IMR-90 (cell line): ENCODE data around the gene ILRUN. TPM values are rescaled to one million over a fixed set of nuclear protein-coding genes. Genes with fewer than 3 reads are reported as not detected.

Experiments used
- ATAC-seq: fragments of 200-7000 bp; cut with Tn5 transposase; 2 replicates; pipeline ENCODE4 v1.9.1; 2020; ENCODE audit warnings: low read depth, mild to moderate bottlenecking, moderate library complexity
- BruUV-seq: library from RNA; stranded (reverse); fragments of 400-500 nt; replicated peaks from 2 replicates; lab custom pipeline; 2021; lab: Mats Ljungman, UMichigan
- CTCF ChIA-PET: fragments of 300-600 bp; formaldehyde crosslinking; extraction: SDS; loops from one replicate; lab custom pipeline; 2021; ENCODE audit warnings: antibody characterized with exemption; lab: Yijun Ruan, JAX
- POLR2A ChIA-PET: fragments of 300-600 bp; sonication (Branson Sonifier 250); formaldehyde crosslinking; loops from one replicate; lab custom pipeline; 2022; ENCODE audit warnings: antibody characterized with exemption; ENCODE audit not compliant: unreplicated experiment; lab: Charles Lee
- DNase-seq: peaks from one replicate; pipeline ENCODE4 v3.0.0; 2013
- H2AFZ ChIP-seq: replicated peaks from 2 replicates; pipeline ENCODE3; 2013; ENCODE audit warnings: low read length, mild to moderate bottlenecking; ENCODE audit not compliant: poor library complexity
- H2AK5ac ChIP-seq: 2 replicates; pipeline ENCODE4 v1.6.1; 2013; ENCODE audit warnings: low read depth, low read length, inconsistent platforms
- H2AK9ac ChIP-seq: replicated peaks from 2 replicates; pipeline ENCODE3; 2013; ENCODE audit warnings: mild to moderate bottlenecking, low read depth, low read length, moderate library complexity; ENCODE audit not compliant: poor library complexity
- H2BK120ac ChIP-seq: 2 replicates; pipeline ENCODE4 v1.6.1; 2013; ENCODE audit warnings: low read depth, low read length, inconsistent platforms
- H2BK15ac ChIP-seq: 3 replicates; pipeline ENCODE4 v1.6.1; 2013; ENCODE audit warnings: low read depth, low read length, inconsistent platforms
- H2BK20ac ChIP-seq: 2 replicates; pipeline ENCODE4 v1.6.1; 2013; ENCODE audit warnings: low read depth, mild to moderate bottlenecking, inconsistent platforms, low read length, moderate library complexity
- H2BK5ac ChIP-seq: 2 replicates; pipeline ENCODE4 v1.6.1; 2013; ENCODE audit warnings: mild to moderate bottlenecking, low read depth, low read length, inconsistent platforms; ENCODE audit not compliant: poor library complexity, severe bottlenecking
- H3K14ac ChIP-seq: replicated peaks from 2 replicates; pipeline ENCODE4 v1.6.1; 2013; ENCODE audit warnings: low read depth, low read length, inconsistent platforms
- H3K18ac ChIP-seq: 2 replicates; pipeline ENCODE4 v1.6.1; 2013; ENCODE audit warnings: low read depth, low read length, control low read depth
- H3K23ac ChIP-seq: 2 replicates; pipeline ENCODE4 v1.6.1; 2013; ENCODE audit warnings: low read depth, low read length, inconsistent platforms
- H3K27ac ChIP-seq: 2 replicates; pipeline ENCODE4 v1.5.1; 2013; ENCODE audit warnings: mild to moderate bottlenecking, control low read depth, low read length; ENCODE audit not compliant: insufficient read depth
- H3K27me3 ChIP-seq: 2 replicates; pipeline ENCODE4 v1.6.1; 2013; ENCODE audit warnings: low read length; ENCODE audit not compliant: control insufficient read depth, insufficient read depth
- H3K36me3 ChIP-seq: 2 replicates; pipeline ENCODE4 v1.6.1; 2013; ENCODE audit warnings: low read length, mixed read lengths; ENCODE audit not compliant: control insufficient read depth, insufficient read depth
- H3K4ac ChIP-seq: 2 replicates; pipeline ENCODE4 v1.6.1; 2013; ENCODE audit warnings: low read depth, low read length, inconsistent platforms
- H3K4me1 ChIP-seq: 2 replicates; pipeline ENCODE4 v1.6.1; 2013; ENCODE audit warnings: low read length, mixed read lengths; ENCODE audit not compliant: control insufficient read depth, insufficient read depth
- H3K4me2 ChIP-seq: 2 replicates; pipeline ENCODE4 v1.6.1; 2013; ENCODE audit warnings: low read depth, mild to moderate bottlenecking, control low read depth, low read length, moderate library complexity
- H3K4me3 ChIP-seq: 2 replicates; pipeline ENCODE4 v1.5.1; 2013; ENCODE audit warnings: low read depth, mild to moderate bottlenecking, control low read depth, low read length, moderate library complexity; ENCODE audit not compliant: insufficient read depth
- H3K56ac ChIP-seq: 2 replicates; pipeline ENCODE4 v1.6.1; 2013; ENCODE audit warnings: low read length, inconsistent platforms; ENCODE audit not compliant: insufficient read depth; ENCODE audit errors: extremely low read depth
- H3K79me1 ChIP-seq, 2 experiments: 2 replicates each; pipeline ENCODE4 v1.6.1; 2013; ENCODE audit warnings: low read length in 2 of 2, inconsistent platforms in 1 of 2, low read depth in 1 of 2
- H3K9ac ChIP-seq: 2 replicates; pipeline ENCODE4 v1.6.1; 2013; ENCODE audit warnings: low read depth, low read length, control low read depth
- H3K9me1 ChIP-seq: 2 replicates; pipeline ENCODE4 v1.6.1; 2013; ENCODE audit warnings: low read length, inconsistent platforms; ENCODE audit not compliant: insufficient read depth
- H3K9me3 ChIP-seq: 2 replicates; pipeline ENCODE4 v1.6.1; 2013; ENCODE audit warnings: low read length; ENCODE audit not compliant: control insufficient read depth, insufficient read depth
- H4K20me1 ChIP-seq: 2 replicates; pipeline ENCODE4 v1.6.1; 2013; ENCODE audit warnings: low read length, inconsistent platforms; ENCODE audit not compliant: insufficient read depth
- H4K5ac ChIP-seq: 2 replicates; pipeline ENCODE4 v1.6.1; 2013; ENCODE audit warnings: mild to moderate bottlenecking, low read depth, low read length, control low read depth
- H4K8ac ChIP-seq, 2 experiments: 2 replicates each; pipeline ENCODE4 v1.6.1; 2013; ENCODE audit warnings: low read depth in 2 of 2, low read length in 2 of 2, control low read depth in 1 of 2, inconsistent platforms in 1 of 2
- H4K91ac ChIP-seq: 2 replicates; pipeline ENCODE4 v1.6.1; 2013; ENCODE audit warnings: low read depth, low read length, inconsistent platforms; ENCODE audit not compliant: insufficient read depth
- CEBPB ChIP-seq: IDR thresholded peaks from 2 replicates; pipeline ENCODE4 v1.6.1; 2012; ENCODE audit warnings: low read depth, low read length, improper control_type of control experiment
- NFE2L2 ChIP-seq: fragments of 150-350 bp; IDR thresholded peaks from 2 replicates; pipeline ENCODE4 v1.6.1; 2016; ENCODE audit warnings: low read depth, mild to moderate bottlenecking, low read length
- POLR2A ChIP-seq: IDR thresholded peaks from 2 replicates; pipeline ENCODE4 v1.6.1; 2012; ENCODE audit warnings: mild to moderate bottlenecking, low read depth, low read length
- RCOR1 ChIP-seq: IDR thresholded peaks from 2 replicates; pipeline ENCODE4 v1.6.1; 2012; ENCODE audit warnings: mild to moderate bottlenecking, low read length, improper control_type of control experiment; ENCODE audit not compliant: insufficient replicate concordance
- WGBS, 2 experiments: methylation state at CpG; one replicate each; pipeline versions ENCODE4 v1.1.5 to v1.1.7; 2013; ENCODE audit warnings: missing lambda C conversion rate in 2 of 2; ENCODE audit not compliant: insufficient read length in 1 of 2; ENCODE audit errors: extremely low coverage in 2 of 2; 5-methylcytosine and 5-hydroxymethylcytosine counted together
- dilution Hi-C: fragments of 300-500 bp; cut with HindIII; formaldehyde crosslinking; loops from one replicate; pipeline ENCODE4 v1.14.3; 2018; ENCODE audit warnings: low sequenced_read_pairs; ENCODE audit not compliant: unreplicated experiment
- in situ Hi-C: fragments of 300-500 bp; cut with MboI; formaldehyde crosslinking; loops from 3 replicates; pipeline ENCODE4 v1.14.3; 2019; ENCODE audit warnings: low sequenced_read_pairs, inconsistent platforms, mixed read lengths
- intact Hi-C: fragments of 100-400 bp; cut with micrococcal nuclease; formaldehyde crosslinking; loops from 2 replicates; pipeline ENCODE4 v1.10.0; 2022
- polyA plus RNA-seq, 3 experiments: library from polyadenylated mRNA; depleted of rRNA; stranded (reverse); fragments of >200 nt; gene quantifications; 2 replicates each; pipeline ENCODE4 v1.2.3, GENCODE V29; 2012; ENCODE audit warnings: low replicate concordance in 1 of 3
- total RNA-seq: library from RNA; depleted of rRNA; stranded (reverse); fragments of >200 nt; gene quantifications from 2 replicates; pipeline ENCODE4 v1.2.3, GENCODE V29; 2012

Gene ILRUN
- total and polyA plus RNA-seq, 2 of the 4 experiments (the other 2 are of a cell fraction): 25.4 to 29.9 TPM

DNA sequence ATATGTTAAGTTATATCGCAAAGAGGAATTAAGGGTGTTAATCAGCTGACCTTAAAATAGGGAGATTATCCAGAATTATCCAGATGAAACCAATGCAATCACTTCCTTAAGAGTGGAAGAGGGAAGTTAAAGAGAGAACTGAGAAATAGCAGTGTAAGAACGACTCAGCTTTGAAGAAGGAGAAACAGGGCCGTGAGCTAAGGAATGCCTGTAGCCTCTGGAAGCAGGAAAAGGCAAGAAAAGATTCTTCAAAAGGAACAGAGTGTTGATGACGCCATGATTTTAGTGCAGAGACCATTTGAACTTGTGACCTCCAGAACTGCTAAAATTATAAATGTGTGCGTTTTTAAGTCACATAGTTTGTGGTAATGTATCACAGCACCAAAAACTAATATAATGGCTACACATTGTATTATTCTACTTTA is 32.7 kb downstream of the ILRUN start:
- peak overlapping the region; percentile 27; the same call in 1 of the 2 replicates for H3K4me2 ChIP-seq

More for the DNA sequence above, 32.7 kb downstream of the ILRUN start:
- intact Hi-C loops (no loop called here), in situ Hi-C loops (no loop called here), dilution Hi-C loops (no loop called here)
- peaks cover 12% of the 10 kb centered on the region for H3K4me1 ChIP-seq
- ChIA-PET POLR2A (no interaction called here), CTCF (no interaction called here)
- no peaks in the 10 kb centered on the region for H3K36me3 ChIP-seq
- H2BK15ac ChIP-seq: peak overlapping the region; percentile 93; the same call in 2 of the 3 replicates
- no peak overlapping the region for H3K9ac ChIP-seq
- peak overlapping the region; percentile 98 for H3K4ac ChIP-seq
- peak overlapping the region; percentile 89 for H3K23ac ChIP-seq
- H4K91ac ChIP-seq: peak overlapping the region; percentile 82
- no peak overlapping the region for H3K4me3 ChIP-seq
- H2BK20ac ChIP-seq: peak overlapping the region; percentile 95
- H3K27me3 ChIP-seq: no peaks in the 10 kb centered on the region
- H2AK9ac ChIP-seq: peak overlapping the region; percentile 53
- peaks cover 28 to 63% of the 10 kb centered on the region in 2 experiments for H3K79me1 ChIP-seq
- peak overlapping the region; percentile 40; the same call in 1 of the 2 replicates for H3K56ac ChIP-seq
- peak overlapping the region; percentile 93 for H3K14ac ChIP-seq
- WGBS, 2 experiments: no CpG with 5 or more reads among the region's 5 CpGs
- H3K27ac ChIP-seq: peak overlapping the region; percentile 77
- peak overlapping the region; percentile 97 for H2AK5ac ChIP-seq
- H4K8ac ChIP-seq: peak overlapping the region; percentile 26 to 89
- TF ChIP-seq NFE2L2 (peak; percentile 44; the same call in 1 of the 2 replicates), CEBPB (no peak), POLR2A (no peak), RCOR1 (no peak)
- peak overlapping the region; percentile 92 for H2BK120ac ChIP-seq
- no peaks in the 10 kb centered on the region for H4K20me1 ChIP-seq
- peak overlapping the region; percentile 90 for H2BK5ac ChIP-seq
- BruUV-seq: no TSS peak
- no peak overlapping the region for H2AFZ ChIP-seq
- no peaks in the 10 kb centered on the region for H3K9me3 ChIP-seq
- H4K5ac ChIP-seq: peak overlapping the region; percentile 83
- peaks cover 12% of the 10 kb centered on the region for H3K9me1 ChIP-seq
- peak; percentile 43 for DNase-seq
- peak; percentile 50 for ATAC-seq
- peak overlapping the region; percentile 87 for H3K18ac ChIP-seq
